ENCODE results near the gene RAB9A. TPM values are rescaled to one million over a fixed set of nuclear protein-coding genes. Genes with fewer than 3 reads are reported as not detected.
A peak's percentile ranks its signal among the peaks of the same experiment; 100 is the strongest.

RAB9A gene
- total RNA-seq, 1 donor from 2014 or later = 11.2 TPM

DNA sequence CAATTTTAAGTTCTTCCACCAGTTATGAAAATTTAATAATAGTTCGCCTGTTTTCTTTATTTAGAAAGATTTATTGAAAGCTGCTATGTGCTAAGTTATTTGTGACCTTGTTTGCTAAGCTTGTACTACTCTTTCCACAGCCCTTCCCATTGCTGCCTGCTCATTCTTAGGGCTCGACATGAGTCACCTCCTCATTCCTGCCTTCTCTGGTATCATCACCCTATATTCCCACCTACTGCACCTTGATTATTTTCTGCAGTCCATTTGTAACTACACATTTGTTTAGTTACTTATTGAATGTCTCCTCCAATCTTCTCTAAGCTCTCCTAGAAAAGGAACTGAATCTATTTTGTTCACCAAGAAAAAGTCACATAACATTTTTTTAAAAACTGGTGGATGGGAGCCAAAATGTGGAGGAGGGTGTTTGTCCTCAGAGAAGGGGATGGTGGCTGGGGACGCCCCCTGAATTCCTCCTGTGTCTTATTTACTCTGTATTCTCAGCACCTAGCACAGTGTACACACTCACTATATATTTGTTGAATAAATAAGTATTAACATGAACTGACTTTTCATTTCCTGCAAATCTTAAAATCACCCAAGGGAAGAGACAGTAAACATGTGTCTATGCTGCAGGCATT lies 3.7 kb upstream of the RAB9A start:
- Mint-ChIP-seq H3K27ac (ENCODE audit: unreplicated experiment) (no peak overlapping the region), H3K36me3 (ENCODE audit: low read depth, unreplicated experiment) (no peaks in the 10 kb centered on the region), H3K4me1 (ENCODE audit: unreplicated experiment) (peaks cover 1% of the 10 kb centered on the region), H3K9me3 (ENCODE audit: unreplicated experiment) (no peaks in the 10 kb centered on the region), H3K4me3 (ENCODE audit: unreplicated experiment) (no peak overlapping the region), H3K27me3 (ENCODE audit: unreplicated experiment) (no peaks in the 10 kb centered on the region)
- TF ChIP-seq, protein P1, sequence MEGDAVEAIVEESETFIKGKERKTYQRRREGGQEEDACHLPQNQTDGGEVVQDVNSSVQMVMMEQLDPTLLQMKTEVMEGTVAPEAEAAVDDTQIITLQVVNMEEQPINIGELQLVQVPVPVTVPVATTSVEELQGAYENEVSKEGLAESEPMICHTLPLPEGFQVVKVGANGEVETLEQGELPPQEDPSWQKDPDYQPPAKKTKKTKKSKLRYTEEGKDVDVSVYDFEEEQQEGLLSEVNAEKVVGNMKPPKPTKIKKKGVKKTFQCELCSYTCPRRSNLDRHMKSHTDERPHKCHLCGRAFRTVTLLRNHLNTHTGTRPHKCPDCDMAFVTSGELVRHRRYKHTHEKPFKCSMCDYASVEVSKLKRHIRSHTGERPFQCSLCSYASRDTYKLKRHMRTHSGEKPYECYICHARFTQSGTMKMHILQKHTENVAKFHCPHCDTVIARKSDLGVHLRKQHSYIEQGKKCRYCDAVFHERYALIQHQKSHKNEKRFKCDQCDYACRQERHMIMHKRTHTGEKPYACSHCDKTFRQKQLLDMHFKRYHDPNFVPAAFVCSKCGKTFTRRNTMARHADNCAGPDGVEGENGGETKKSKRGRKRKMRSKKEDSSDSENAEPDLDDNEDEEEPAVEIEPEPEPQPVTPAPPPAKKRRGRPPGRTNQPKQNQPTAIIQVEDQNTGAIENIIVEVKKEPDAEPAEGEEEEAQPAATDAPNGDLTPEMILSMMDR (IDR thresholded peaks at IDR 0.05; ENCODE audit: unreplicated experiment) = no peak
- DNase-seq (ENCODE audit: low spot score) = no peak

DNA sequence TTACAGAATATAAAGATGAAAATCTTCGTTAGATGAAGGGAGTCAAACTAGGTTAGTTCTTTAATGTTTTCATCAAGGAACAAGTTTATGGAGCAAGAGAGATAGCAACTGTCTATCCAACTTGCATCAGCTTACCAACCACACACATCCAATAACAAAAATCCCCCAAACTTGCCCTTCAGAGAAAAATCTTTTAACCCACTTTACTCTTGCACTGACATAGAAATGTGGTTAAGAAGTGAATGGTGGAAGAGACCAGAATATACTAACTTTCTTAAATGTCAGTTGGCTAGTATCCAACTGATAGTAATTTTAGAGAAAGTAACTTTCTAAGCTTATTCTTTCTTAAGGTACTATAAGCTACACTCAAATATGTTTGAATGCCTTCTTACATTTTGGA lies 1.7 kb upstream of the RAB9A start:
- no peaks in the 10 kb centered on the region for H3K36me3 Mint-ChIP-seq (ENCODE audit: low read depth, unreplicated experiment)
- DNase-seq (ENCODE audit: low spot score) = no peak
- H3K4me3 Mint-ChIP-seq (ENCODE audit: unreplicated experiment) = no peak overlapping the region
- H3K27me3 Mint-ChIP-seq (ENCODE audit: unreplicated experiment) = peaks cover 3% of the 10 kb centered on the region
- H3K4me1 Mint-ChIP-seq (ENCODE audit: unreplicated experiment) = peaks cover 7% of the 10 kb centered on the region
- no peak overlapping the region for H3K27ac Mint-ChIP-seq (ENCODE audit: unreplicated experiment)
- TF ChIP-seq, protein P1 (IDR thresholded peaks at IDR 0.05; ENCODE audit: unreplicated experiment) = no peak
- H3K9me3 Mint-ChIP-seq (ENCODE audit: unreplicated experiment) = no peaks in the 10 kb centered on the region

DNA sequence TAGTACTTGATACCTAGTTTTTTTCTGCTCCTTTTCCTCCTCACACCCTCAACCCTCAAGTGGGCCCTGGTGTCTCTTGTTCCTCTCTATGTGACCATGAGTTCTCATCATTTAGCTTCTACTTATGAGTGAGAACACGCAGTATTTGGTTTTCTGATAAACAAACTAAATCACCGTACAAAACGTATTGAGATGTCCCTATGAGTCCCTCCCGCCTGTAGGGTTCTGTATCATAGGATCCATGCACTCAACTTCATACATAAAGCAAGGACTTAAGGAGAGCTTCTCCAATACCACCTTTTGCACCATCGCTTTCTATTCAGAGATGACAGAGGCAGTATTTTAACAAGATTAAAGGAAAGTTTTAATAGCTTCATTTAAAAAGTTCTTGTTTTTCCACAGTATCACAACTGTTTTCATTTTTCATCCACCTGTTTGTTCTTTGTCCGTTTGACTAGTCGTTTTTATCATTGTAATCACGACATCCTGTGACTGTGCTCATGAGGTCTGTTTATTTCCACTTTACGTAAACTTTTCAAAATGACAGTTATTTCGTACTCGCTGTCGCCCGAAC lies 457 bp upstream of the RAB9A start:
- peak overlapping the region; percentile 75 for H3K27ac Mint-ChIP-seq (ENCODE audit: unreplicated experiment)

DNA sequence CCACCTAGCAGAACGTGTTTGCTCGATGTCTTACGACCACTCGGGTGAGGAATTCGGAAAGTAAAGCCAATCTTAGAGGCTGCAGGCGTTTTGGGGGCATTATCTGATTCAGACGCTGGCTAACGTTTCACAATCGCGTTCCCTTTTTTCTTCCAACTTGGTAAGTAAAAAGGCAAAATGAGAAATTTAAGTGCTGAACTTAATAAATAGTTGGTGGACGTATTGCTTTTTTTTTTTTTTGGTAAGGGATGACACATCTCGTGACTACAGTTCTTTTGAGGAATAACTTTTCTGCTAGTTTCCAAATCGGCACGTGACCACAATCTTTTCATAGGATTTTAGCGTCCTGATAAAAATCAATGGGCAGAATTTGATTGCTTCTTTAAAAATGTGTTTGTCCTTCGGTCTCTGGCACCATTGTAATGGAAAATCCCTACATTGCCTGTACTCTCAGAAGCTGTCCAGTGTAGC lies 848 bp downstream of the RAB9A start:
- Mint-ChIP-seq H3K36me3 (ENCODE audit: low read depth, unreplicated experiment) (no peaks in the 10 kb centered on the region), H3K4me3 (ENCODE audit: unreplicated experiment) (peak overlapping the region; percentile 91), H3K4me1 (ENCODE audit: unreplicated experiment) (peaks cover 22% of the 10 kb centered on the region), H3K27me3 (ENCODE audit: unreplicated experiment) (peaks cover 3% of the 10 kb centered on the region), H3K9me3 (ENCODE audit: unreplicated experiment) (no peaks in the 10 kb centered on the region), H3K27ac (ENCODE audit: unreplicated experiment) (peak overlapping the region; percentile 78)
- TF ChIP-seq, protein P1 (IDR thresholded peaks at IDR 0.05; ENCODE audit: unreplicated experiment) = no peak
- no peak for DNase-seq (ENCODE audit: low spot score)

More for the DNA sequence above, 457 bp upstream of the RAB9A start:
- peaks cover 3% of the 10 kb centered on the region for H3K27me3 Mint-ChIP-seq (ENCODE audit: unreplicated experiment)
- TF ChIP-seq, protein P1 (IDR thresholded peaks at IDR 0.05; ENCODE audit: unreplicated experiment) = no peak
- H3K9me3 Mint-ChIP-seq (ENCODE audit: unreplicated experiment) = no peaks in the 10 kb centered on the region
- peaks cover 16% of the 10 kb centered on the region for H3K4me1 Mint-ChIP-seq (ENCODE audit: unreplicated experiment)
- DNase-seq (ENCODE audit: low spot score) = no peak
- H3K36me3 Mint-ChIP-seq (ENCODE audit: low read depth, unreplicated experiment) = no peaks in the 10 kb centered on the region
- H3K4me3 Mint-ChIP-seq (ENCODE audit: unreplicated experiment) = peak overlapping the region; percentile 91

DNA sequence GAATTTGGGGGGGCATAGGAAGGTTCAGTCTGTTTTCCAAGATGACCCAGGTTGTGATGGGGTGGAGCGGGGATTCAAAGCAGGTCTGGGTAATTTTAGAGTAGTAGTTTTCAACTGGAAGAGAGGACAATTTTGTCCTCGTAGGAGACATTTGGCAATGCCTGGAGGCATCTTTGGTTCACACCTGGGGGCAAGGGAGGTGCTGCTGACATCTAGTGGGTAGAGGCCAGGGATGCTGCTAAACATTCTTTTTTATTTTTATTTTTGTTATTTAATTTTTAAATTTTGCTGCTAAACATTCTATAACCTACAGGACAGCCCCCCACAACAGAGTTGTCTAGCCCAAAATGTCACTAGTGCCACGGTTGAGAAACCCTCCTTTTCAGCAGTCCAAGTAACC lies 1.9 kb downstream of the RAB9A start:
- TF ChIP-seq, protein P1 (IDR thresholded peaks at IDR 0.05; ENCODE audit: unreplicated experiment) = no peak
- H3K9me3 Mint-ChIP-seq (ENCODE audit: unreplicated experiment) = no peaks in the 10 kb centered on the region
- no peak for DNase-seq (ENCODE audit: low spot score)
- H3K4me1 Mint-ChIP-seq (ENCODE audit: unreplicated experiment) = peaks cover 31% of the 10 kb centered on the region
- peak overlapping the region; percentile 89 for H3K4me3 Mint-ChIP-seq (ENCODE audit: unreplicated experiment)
- H3K27me3 Mint-ChIP-seq (ENCODE audit: unreplicated experiment) = peaks cover 3% of the 10 kb centered on the region
- no peak overlapping the region for H3K27ac Mint-ChIP-seq (ENCODE audit: unreplicated experiment)
- H3K36me3 Mint-ChIP-seq (ENCODE audit: low read depth, unreplicated experiment) = no peaks in the 10 kb centered on the region

All from endothelial cell (in vitro differentiated cells).